Esophagus muscularis mucosa (tissue), 4 donors: ENCODE data around the gene A4GALT. TPM values are rescaled to one million over a fixed set of nuclear protein-coding genes. Genes with fewer than 3 reads are reported as not detected.
"Not testable (repeated sequence)": the region's sequence is repeated elsewhere in the genome, so short reads cannot be mapped to it uniquely, and the experiment has no call there.

Source experiments
- DNase-seq: peaks from one replicate; pipeline ENCODE4 v3.0.0-alpha.2; 2017; ENCODE audit errors: extremely low spot score
- H3K27ac ChIP-seq, 4 donors: fragments of 200-600 bp; sonication (generic); replicated peaks in 1 of 4; 1 replicate in 3 of 4; 2 replicates in 1 of 4; pipeline ENCODE4 v1.5.1; 2016 to 2019; ENCODE audit warnings: mild to moderate bottlenecking in 1 of 4
- H3K27me3 ChIP-seq, 4 donors: fragments of 200-600 bp; sonication (generic); one replicate each; pipeline versions ENCODE4 v1.5.1 to v1.6.0; 2016 to 2019
- H3K36me3 ChIP-seq, 4 donors: fragments of 200-600 bp; sonication (generic); one replicate each; pipeline ENCODE4 v1.5.1; 2016 to 2019
- H3K4me1 ChIP-seq, 4 donors: fragments of 200-600 bp; sonication (generic); one replicate each; pipeline ENCODE4 v1.5.1; 2016 to 2019
- H3K4me3 ChIP-seq, 4 donors: fragments of 200-600 bp; sonication (generic); 1 replicate in 2 of 4; 2 replicates in 2 of 4; pipeline ENCODE4 v1.5.1; 2016 to 2019; ENCODE audit warnings: mild to moderate bottlenecking in 4 of 4, moderate library complexity in 1 of 4
- H3K9me3 ChIP-seq, 4 donors: fragments of 200-600 bp; sonication (generic); 1 replicate in 3 of 4; 2 replicates in 1 of 4; pipeline ENCODE4 v1.5.1; 2016 to 2019
- EP300 ChIP-seq: sonication (generic); formaldehyde crosslinking; IDR thresholded peaks from one replicate; pipeline ENCODE4 v1.6.1; 2017; ENCODE audit warnings: antibody characterized with exemption
- POLR2A ChIP-seq: fragments of 450-650 bp; IDR thresholded peaks from one replicate; pipeline ENCODE4 v1.6.1; 2017; ENCODE audit warnings: antibody characterized with exemption, moderate library complexity, mild to moderate bottlenecking, low read depth
- POLR2AphosphoS5 ChIP-seq, 2 donors: sonication (generic); formaldehyde crosslinking; IDR thresholded peaks; one replicate each; pipeline ENCODE4 v1.6.1; 2017; ENCODE audit warnings: antibody characterized with exemption in 2 of 2
- WGBS: methylation state at CpG from one replicate; pipeline ENCODE4 v1.1.5; 2018; 5-methylcytosine and 5-hydroxymethylcytosine counted together
- intact Hi-C: fragments of 100-400 bp; cut with DNase I; formaldehyde crosslinking; loops from one replicate; pipeline ENCODE4 v1.15.1; 2023
- total RNA-seq, 4 donors: library from RNA; depleted of rRNA; stranded (reverse); fragments of >200 nt; gene quantifications; one replicate each; pipeline versions ENCODE4 v1.1.0 to v1.2.1, GENCODE V29; 2016
- TF ChIP-seq, protein P1 (sequence below), 3 experiments: fragments of 200-600 bp in 2 of 3; fragments of 450-650 bp in 1 of 3; sonication (generic) in 2 of 3; IDR thresholded peaks; one replicate each; pipeline ENCODE4 v1.5.1; 2017 to 2019; ENCODE audit warnings: antibody characterized with exemption in 3 of 3, mild to moderate bottlenecking in 2 of 3, moderate library complexity in 1 of 3

A4GALT gene
- total RNA-seq, 4 donors from 2014 or later = 77.7 to 81.8 (median 79.1) TPM

DNA sequence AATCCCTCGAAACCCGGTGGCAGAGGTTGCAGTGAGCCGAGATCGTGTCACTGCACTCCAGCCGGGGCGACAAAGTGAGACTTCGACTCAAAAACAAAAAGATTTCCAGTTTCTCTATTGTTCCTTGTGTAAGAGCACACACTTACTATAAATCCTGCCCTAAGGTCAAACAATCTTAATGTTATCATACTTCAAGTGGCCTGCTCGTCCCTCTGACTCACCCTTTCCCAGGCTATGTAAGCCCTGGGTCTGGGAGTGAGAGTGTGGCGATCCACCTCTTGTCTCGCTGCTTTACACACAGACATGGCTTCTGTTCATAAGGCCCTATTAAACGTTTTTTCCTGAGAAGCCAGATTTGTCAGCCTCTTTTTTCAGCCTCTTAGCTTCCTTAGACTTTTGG, 24.4 kb upstream of the A4GALT start:
- Histone ChIP-seq H3K27me3 (no peaks in the 10 kb centered on the region), H3K36me3 (no peaks in the 10 kb centered on the region), H3K4me3 (no peak overlapping the region), H3K9me3 (no peaks in the 10 kb centered on the region), H3K4me1 (peaks cover 18 to 47% (median 39%) of the 10 kb centered on the region in 4 donors), H3K27ac (no peak overlapping the region)
- 92% methylated on average over 11 of the region's 11 CpGs for WGBS
- TF ChIP-seq POLR2AphosphoS5 (IDR thresholded peaks at IDR 0.05) (no peak), POLR2A (no peak), EP300 (no peak)
- TF ChIP-seq, protein P1, sequence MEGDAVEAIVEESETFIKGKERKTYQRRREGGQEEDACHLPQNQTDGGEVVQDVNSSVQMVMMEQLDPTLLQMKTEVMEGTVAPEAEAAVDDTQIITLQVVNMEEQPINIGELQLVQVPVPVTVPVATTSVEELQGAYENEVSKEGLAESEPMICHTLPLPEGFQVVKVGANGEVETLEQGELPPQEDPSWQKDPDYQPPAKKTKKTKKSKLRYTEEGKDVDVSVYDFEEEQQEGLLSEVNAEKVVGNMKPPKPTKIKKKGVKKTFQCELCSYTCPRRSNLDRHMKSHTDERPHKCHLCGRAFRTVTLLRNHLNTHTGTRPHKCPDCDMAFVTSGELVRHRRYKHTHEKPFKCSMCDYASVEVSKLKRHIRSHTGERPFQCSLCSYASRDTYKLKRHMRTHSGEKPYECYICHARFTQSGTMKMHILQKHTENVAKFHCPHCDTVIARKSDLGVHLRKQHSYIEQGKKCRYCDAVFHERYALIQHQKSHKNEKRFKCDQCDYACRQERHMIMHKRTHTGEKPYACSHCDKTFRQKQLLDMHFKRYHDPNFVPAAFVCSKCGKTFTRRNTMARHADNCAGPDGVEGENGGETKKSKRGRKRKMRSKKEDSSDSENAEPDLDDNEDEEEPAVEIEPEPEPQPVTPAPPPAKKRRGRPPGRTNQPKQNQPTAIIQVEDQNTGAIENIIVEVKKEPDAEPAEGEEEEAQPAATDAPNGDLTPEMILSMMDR (IDR thresholded peaks at IDR 0.05) = no peak
- DNase-seq = no peak
- intact Hi-C loops = no loop called here

DNA sequence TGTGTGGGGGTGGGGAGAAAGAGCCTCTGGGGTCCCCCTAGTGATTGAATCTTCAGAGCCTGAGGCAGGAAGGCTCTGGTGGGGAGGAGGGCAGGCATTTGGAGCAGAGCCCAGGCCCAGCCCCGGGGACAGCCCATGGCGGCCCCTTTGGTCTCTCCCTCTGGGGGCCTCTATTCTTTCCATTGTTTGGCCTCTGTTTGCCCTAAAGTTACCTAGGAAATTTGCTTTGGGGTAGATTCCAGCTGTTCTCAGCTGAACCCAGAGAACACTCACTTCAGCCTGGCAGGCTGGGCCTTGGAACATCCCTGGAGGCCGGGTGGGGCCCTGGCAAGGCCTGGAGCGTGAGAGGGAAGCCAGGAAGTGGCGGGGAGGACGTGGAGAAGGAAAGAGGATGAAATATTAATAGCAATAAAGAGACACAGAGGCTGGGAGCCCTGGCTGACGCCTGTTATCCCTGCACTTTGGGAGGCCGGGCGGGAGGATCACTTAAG, 22.9 kb upstream of the A4GALT start:
- no peak for DNase-seq

DNA sequence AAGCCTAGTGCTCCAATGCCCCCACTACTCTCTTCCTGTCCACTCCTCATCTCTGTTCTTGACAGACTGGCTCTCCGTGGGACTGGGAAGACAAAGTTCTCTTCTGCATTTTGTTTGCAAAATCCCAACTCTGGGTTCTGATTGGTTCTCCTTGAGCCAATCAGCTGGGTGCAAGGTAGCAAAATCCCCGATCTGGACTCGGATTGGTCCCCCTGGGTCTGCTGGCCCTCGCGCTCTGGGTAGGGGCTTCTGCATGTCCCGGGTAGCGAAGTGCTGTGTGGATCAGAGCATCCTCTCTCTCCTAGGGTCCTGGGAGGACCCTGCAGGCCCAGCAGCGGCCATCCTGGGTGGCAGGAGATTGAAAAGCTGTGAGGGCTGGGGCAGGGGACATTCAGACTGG, 22.3 kb upstream of the A4GALT start:
- intact Hi-C loops = no loop called here
- no peaks in the 10 kb centered on the region for H3K36me3 ChIP-seq
- H3K4me3 ChIP-seq = no peak overlapping the region
- no peaks in the 10 kb centered on the region for H3K27me3 ChIP-seq
- no peak for DNase-seq
- peak overlapping the region; percentile 73 to 86 (median 82) for H3K27ac ChIP-seq
- TF ChIP-seq POLR2AphosphoS5 (IDR thresholded peaks at IDR 0.05) = no peak
- no peak for TF ChIP-seq POLR2A
- no peak for TF ChIP-seq EP300
- TF ChIP-seq, protein P1 (IDR thresholded peaks at IDR 0.05) = no peak
- H3K9me3 ChIP-seq = no peaks in the 10 kb centered on the region
- 49% methylated on average over 8 of the region's 8 CpGs for WGBS
- peaks cover 16 to 31% (median 23%) of the 10 kb centered on the region in 4 donors for H3K4me1 ChIP-seq

More for the DNA sequence above, 22.9 kb upstream of the A4GALT start:
- Histone ChIP-seq H3K4me3 (no peak overlapping the region), H3K27ac (peak overlapping the region; percentile 73 to 86 (median 82)), H3K27me3 (no peaks in the 10 kb centered on the region), H3K9me3 (no peaks in the 10 kb centered on the region), H3K36me3 (no peaks in the 10 kb centered on the region), H3K4me1 (peaks cover 18 to 37% (median 28%) of the 10 kb centered on the region in 4 donors)
- TF ChIP-seq, protein P1 (IDR thresholded peaks at IDR 0.05) = no peak
- TF ChIP-seq POLR2AphosphoS5 (IDR thresholded peaks at IDR 0.05) (peak; percentile 75 to 88), POLR2A (no peak)
- 23% methylated on average over 7 of the region's 9 CpGs for WGBS
- intact Hi-C loops = no loop called here

DNA sequence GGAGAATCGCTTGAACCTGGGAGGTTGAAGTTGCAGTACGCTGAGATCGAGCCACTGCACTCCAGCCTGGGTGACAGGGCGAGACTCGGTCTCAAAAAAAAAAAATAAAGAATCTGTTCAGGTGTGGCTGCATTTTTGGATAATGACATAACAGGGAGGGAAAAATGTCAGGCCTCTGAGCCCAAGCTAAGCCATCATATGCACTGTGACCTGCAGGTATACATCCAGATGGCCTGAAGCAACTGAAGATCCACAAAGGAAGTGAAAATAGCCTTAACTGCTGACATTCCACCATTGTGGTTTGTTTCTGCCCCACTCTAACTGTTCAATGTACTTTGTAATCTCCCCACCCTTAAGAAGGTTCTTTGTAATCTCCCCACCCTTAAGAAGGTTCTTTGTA, 19.6 kb upstream of the A4GALT start:
- H3K9me3 ChIP-seq, intact Hi-C loops, H3K4me3 ChIP-seq, H3K27ac ChIP-seq, H3K36me3 ChIP-seq, DNase-seq, H3K27me3 ChIP-seq: not testable (repeated sequence)
- WGBS = 97% methylated on average over 5 of the region's 5 CpGs
- H3K4me1 ChIP-seq = peaks cover 14 to 27% (median 22%) of the 10 kb centered on the region in 4 donors

DNA sequence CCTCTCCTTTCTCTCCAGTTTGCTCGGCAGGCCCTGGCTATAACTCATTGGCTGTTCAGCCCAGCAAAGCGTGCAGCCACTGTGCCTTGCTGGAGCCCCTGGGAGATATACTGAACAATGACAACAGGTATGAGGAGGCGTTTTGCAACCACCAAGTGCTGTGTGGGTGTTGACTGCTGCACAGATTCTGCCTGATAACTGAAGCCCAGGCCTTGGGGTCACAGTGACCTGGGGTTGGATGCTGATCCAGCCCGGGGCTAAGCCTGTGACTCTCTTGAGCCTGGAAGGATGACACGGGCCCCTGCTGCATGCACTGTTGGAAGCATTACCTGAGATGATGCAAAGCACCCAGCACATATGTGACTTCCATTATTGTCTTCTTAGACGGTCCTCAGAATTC, 13.7 kb upstream of the A4GALT start:
- WGBS = 86% methylated on average over 6 of the region's 6 CpGs

DNA sequence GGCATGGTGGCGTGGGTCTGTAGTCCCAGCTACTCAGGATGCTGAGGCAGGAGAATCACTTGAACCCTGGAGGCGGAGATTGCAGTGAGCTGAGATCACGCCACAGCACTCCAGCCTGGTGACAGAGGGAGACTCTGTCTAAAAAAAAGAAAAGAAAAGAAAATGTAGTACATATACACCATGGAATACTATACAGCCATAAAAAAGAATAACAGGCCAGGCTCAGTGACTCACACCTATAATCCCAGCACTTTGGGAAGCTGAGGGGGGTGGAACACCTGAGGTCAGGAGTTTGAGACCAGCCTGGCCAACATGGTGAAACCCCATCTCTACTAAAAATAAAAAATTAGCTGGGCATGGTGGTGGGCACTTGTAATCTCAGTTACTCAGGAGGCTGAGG, 12.7 kb upstream of the A4GALT start:
- H3K27me3 ChIP-seq, H3K36me3 ChIP-seq, H3K4me1 ChIP-seq, H3K9me3 ChIP-seq, intact Hi-C loops, H3K4me3 ChIP-seq, DNase-seq, H3K27ac ChIP-seq: not testable (repeated sequence)
- 94% methylated on average over 3 of the region's 3 CpGs for WGBS

More for the DNA sequence above, 13.7 kb upstream of the A4GALT start:
- no peak overlapping the region for H3K4me3 ChIP-seq
- no peak overlapping the region for H3K27ac ChIP-seq
- no peaks in the 10 kb centered on the region for H3K4me1 ChIP-seq
- H3K27me3 ChIP-seq = no peaks in the 10 kb centered on the region
- H3K36me3 ChIP-seq = no peaks in the 10 kb centered on the region
- no peaks in the 10 kb centered on the region for H3K9me3 ChIP-seq
- intact Hi-C loops = no loop called here
- no peak for TF ChIP-seq POLR2AphosphoS5 (IDR thresholded peaks at IDR 0.05)
- no peak for TF ChIP-seq POLR2A
- TF ChIP-seq, protein P1 (IDR thresholded peaks at IDR 0.05) = no peak
- no peak for TF ChIP-seq EP300
- DNase-seq = no peak
